ENCODE results near the gene CCDC40. TPM values are rescaled to one million over a fixed set of nuclear protein-coding genes. Genes with fewer than 3 reads are reported as not detected.

CCDC40 gene
- total and polyA plus RNA-seq, 2 experiments from 2014 or later, result 2.4 to 3.0 TPM

DNA sequence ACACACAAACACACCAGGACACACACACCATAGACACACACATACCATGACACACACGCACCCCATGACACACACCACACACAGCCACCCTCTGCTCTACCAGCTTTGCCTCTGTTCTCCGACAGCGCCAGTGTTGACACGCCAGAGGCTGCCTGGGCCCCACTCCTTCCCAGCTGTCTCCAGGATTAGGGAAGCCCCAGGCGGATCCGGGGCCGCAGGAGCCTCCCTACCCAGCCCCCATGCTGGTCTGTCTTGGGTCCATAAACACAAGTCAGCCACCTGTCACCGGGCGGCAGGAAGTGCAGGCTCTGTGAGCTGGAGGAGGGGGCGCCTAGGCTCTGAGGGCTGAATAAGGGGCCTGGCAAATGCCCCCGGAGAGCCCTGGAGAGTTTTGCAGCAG, 11.3 kb upstream of the CCDC40 start:
- no peak overlapping the region for H3K9ac ChIP-seq
- H3K9me2 ChIP-seq (ENCODE audit: insufficient read depth), result no peaks in the 10 kb centered on the region
- H3K9me3 ChIP-seq (ENCODE audit: low read depth), result no peaks in the 10 kb centered on the region
- DNase-seq, result no peak
- H3K4me1 ChIP-seq (ENCODE audit: insufficient read depth), result peaks cover 22% of the 10 kb centered on the region
- no peaks in the 10 kb centered on the region for H3K27me3 ChIP-seq (replicated peaks; ENCODE audit: insufficient read depth)
- H3K4me2 ChIP-seq (ENCODE audit: unreplicated experiment), result no peak overlapping the region
- no peak overlapping the region for H2AFZ ChIP-seq
- no peaks in the 10 kb centered on the region for H3K36me3 ChIP-seq (ENCODE audit: low read depth)
- TF ChIP-seq EZH2 (IDR thresholded peaks at IDR 0.05; ENCODE audit: insufficient read depth, poor library complexity, severe bottlenecking), result no peak
- TF ChIP-seq EZH2phosphoT487 (IDR thresholded peaks at IDR 0.05; ENCODE audit: insufficient read depth, low read depth), result no peak
- H3F3A ChIP-seq (ENCODE audit: insufficient read depth), result peaks cover 23% of the 10 kb centered on the region; the same call in 1 of the 2 replicates
- WGBS, 2 experiments (ENCODE audit: low coverage in 1 of 2, low lambda C conversion rate in 2 of 2, missing lambda C conversion rate in 2 of 2), result 62 to 70% methylated on average over 10 to 11 of the region's 11 CpGs
- no peaks in the 10 kb centered on the region for H4K20me1 ChIP-seq (ENCODE audit: insufficient read depth)
- H3K79me2 ChIP-seq (ENCODE audit: insufficient read depth), result peaks cover 74% of the 10 kb centered on the region
- in situ Hi-C loops (cut with MboI), result no loop called here
- H3K27ac ChIP-seq, result no peak overlapping the region
- no peak overlapping the region for H3K4me3 ChIP-seq

DNA sequence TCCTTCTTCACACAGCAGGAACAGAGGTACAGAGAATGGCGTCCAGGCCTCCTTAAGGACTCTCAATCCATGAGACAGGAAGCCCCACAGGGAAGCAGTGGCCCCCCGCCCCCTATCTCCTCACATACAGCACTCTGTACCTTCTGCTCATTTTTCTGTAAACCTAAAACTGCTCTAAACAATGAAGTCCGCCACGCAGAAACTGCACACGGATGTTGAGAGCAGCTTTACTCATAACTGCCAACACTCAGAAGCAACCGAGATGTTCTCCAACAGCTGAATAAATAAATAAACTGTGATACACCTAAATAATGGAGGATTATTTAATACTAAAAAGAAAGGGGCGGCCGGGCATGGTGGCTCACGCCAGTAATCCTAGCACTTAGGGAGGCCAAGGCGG, 10.6 kb upstream of the CCDC40 start:
- Histone ChIP-seq H3K27me3 (replicated peaks; ENCODE audit: insufficient read depth) (no peaks in the 10 kb centered on the region), H3K9me2 (ENCODE audit: insufficient read depth) (no peaks in the 10 kb centered on the region), H3K4me2 (ENCODE audit: unreplicated experiment) (no peak overlapping the region), H3K36me3 (ENCODE audit: low read depth) (no peaks in the 10 kb centered on the region), H3K79me2 (ENCODE audit: insufficient read depth) (peaks cover 77% of the 10 kb centered on the region), H2AFZ (no peak overlapping the region), H3K27ac (no peak overlapping the region), H3K4me1 (ENCODE audit: insufficient read depth) (peaks cover 22% of the 10 kb centered on the region), H4K20me1 (ENCODE audit: insufficient read depth) (no peaks in the 10 kb centered on the region), H3K9me3 (ENCODE audit: low read depth) (no peaks in the 10 kb centered on the region), H3K4me3 (no peak overlapping the region), H3K9ac (no peak overlapping the region), H3F3A (ENCODE audit: insufficient read depth) (peaks cover 24% of the 10 kb centered on the region; the same call in 1 of the 2 replicates)
- DNase-seq, result no peak
- WGBS, 2 experiments (ENCODE audit: low coverage in 1 of 2, low lambda C conversion rate in 2 of 2, missing lambda C conversion rate in 2 of 2), result 82 to 84% methylated on average over 10 of the region's 10 CpGs
- in situ Hi-C loops (cut with MboI), result no loop called here
- TF ChIP-seq EZH2 (IDR thresholded peaks at IDR 0.05; ENCODE audit: insufficient read depth, poor library complexity, severe bottlenecking) (no peak), EZH2phosphoT487 (IDR thresholded peaks at IDR 0.05; ENCODE audit: insufficient read depth, low read depth) (no peak)

DNA sequence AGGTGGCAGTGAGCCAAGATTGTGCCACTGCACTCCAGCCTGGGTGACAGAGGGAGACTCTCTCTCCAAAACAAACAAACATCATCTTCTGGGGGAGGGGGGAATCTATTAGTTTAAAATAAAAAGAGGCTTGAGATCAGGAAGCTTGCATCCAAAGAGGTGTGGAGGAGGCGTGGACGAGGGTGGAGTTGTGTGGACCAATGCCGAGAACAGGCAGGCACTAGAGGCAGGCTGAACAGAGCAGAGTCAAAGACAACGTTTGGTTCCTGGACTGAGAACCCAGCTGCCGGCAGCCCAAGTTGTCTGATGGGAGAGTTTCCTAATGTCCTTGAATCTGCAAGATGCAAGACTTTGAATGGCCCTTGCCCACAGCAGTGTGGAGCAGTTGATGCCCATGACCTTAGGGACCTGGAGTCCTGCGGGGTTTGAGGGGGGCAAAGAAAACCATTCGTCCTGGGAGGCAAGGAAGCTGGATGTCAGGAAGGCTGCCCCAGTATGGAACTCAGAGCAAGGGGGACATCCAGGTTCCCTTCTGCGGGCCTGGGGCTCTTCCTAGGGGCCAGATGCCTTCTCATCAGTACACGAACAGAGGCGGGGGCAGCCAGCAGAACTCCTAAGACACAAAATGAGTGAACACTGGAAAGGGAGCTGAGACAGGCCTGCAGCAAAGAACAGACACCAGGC, 9.9 kb upstream of the CCDC40 start:
- DNase-seq, result no peak
- Histone ChIP-seq H3K79me2 (ENCODE audit: insufficient read depth) (peaks cover 77% of the 10 kb centered on the region), H4K20me1 (ENCODE audit: insufficient read depth) (no peaks in the 10 kb centered on the region), H3F3A (ENCODE audit: insufficient read depth) (peaks cover 24% of the 10 kb centered on the region; the same call in 1 of the 2 replicates), H3K4me1 (ENCODE audit: insufficient read depth) (peaks cover 22% of the 10 kb centered on the region), H3K9ac (no peak overlapping the region), H3K36me3 (ENCODE audit: low read depth) (no peaks in the 10 kb centered on the region), H3K27me3 (replicated peaks; ENCODE audit: insufficient read depth) (no peaks in the 10 kb centered on the region), H2AFZ (no peak overlapping the region), H3K4me2 (ENCODE audit: unreplicated experiment) (no peak overlapping the region), H3K9me3 (ENCODE audit: low read depth) (no peaks in the 10 kb centered on the region), H3K27ac (no peak overlapping the region), H3K9me2 (ENCODE audit: insufficient read depth) (no peaks in the 10 kb centered on the region), H3K4me3 (no peak overlapping the region)
- in situ Hi-C loops (cut with MboI), result no loop called here
- TF ChIP-seq EZH2phosphoT487 (IDR thresholded peaks at IDR 0.05; ENCODE audit: insufficient read depth, low read depth) (no peak), EZH2 (IDR thresholded peaks at IDR 0.05; ENCODE audit: insufficient read depth, poor library complexity, severe bottlenecking) (no peak)
- WGBS, 2 experiments (ENCODE audit: low coverage in 1 of 2, low lambda C conversion rate in 2 of 2, missing lambda C conversion rate in 2 of 2), result 74 to 75% methylated on average over 10 of the region's 10 CpGs

DNA sequence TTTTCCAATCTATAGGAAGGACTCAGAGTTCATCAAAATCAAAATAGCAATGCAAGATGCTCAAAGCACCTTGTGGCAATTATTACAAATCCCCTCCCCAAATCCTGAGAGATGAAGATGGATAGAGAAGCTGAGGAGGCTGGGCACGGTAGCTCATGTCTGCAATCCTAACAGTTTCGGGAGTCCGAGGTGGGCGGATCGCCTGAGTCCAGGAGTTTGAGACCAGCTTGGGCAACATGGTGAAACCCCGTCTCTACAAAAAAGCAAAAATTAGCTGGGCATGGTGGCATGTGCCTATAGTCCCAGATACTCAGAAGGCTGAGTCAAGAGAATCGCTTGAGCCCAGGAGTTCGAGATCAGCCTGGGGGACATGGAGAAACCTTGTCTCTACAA, 9.4 kb upstream of the CCDC40 start:
- no peak overlapping the region for H3K4me2 ChIP-seq (ENCODE audit: unreplicated experiment)
- no peak for DNase-seq
- no peaks in the 10 kb centered on the region for H3K9me2 ChIP-seq (ENCODE audit: insufficient read depth)
- no peaks in the 10 kb centered on the region for H3K36me3 ChIP-seq (ENCODE audit: low read depth)
- no peak overlapping the region for H3K9ac ChIP-seq
- TF ChIP-seq EZH2 (IDR thresholded peaks at IDR 0.05; ENCODE audit: insufficient read depth, poor library complexity, severe bottlenecking), result no peak
- TF ChIP-seq EZH2phosphoT487 (IDR thresholded peaks at IDR 0.05; ENCODE audit: insufficient read depth, low read depth), result no peak
- 94 to 96% methylated on average over 8 of the region's 8 CpGs for WGBS, 2 experiments (ENCODE audit: low coverage in 1 of 2, low lambda C conversion rate in 2 of 2, missing lambda C conversion rate in 2 of 2)
- no peak overlapping the region for H3K4me3 ChIP-seq
- H3K27ac ChIP-seq, result no peak overlapping the region
- peaks cover 22% of the 10 kb centered on the region for H3K4me1 ChIP-seq (ENCODE audit: insufficient read depth)
- no peaks in the 10 kb centered on the region for H3K27me3 ChIP-seq (replicated peaks; ENCODE audit: insufficient read depth)
- no peaks in the 10 kb centered on the region for H4K20me1 ChIP-seq (ENCODE audit: insufficient read depth)
- peaks cover 77% of the 10 kb centered on the region for H3K79me2 ChIP-seq (ENCODE audit: insufficient read depth)
- H3F3A ChIP-seq (ENCODE audit: insufficient read depth), result peaks cover 24% of the 10 kb centered on the region; the same call in 1 of the 2 replicates
- no peak overlapping the region for H2AFZ ChIP-seq
- in situ Hi-C loops (cut with MboI), result no loop called here
- H3K9me3 ChIP-seq (ENCODE audit: low read depth), result no peaks in the 10 kb centered on the region

Data from GM23248 (cell line).